ENCODE data around the gene HRH4.

The HRH4 gene

GRCh38 chr18:24515721-24516120 is 55.3 kb downstream of the HRH4 start:
- no peak for DNase-seq

DNA sequence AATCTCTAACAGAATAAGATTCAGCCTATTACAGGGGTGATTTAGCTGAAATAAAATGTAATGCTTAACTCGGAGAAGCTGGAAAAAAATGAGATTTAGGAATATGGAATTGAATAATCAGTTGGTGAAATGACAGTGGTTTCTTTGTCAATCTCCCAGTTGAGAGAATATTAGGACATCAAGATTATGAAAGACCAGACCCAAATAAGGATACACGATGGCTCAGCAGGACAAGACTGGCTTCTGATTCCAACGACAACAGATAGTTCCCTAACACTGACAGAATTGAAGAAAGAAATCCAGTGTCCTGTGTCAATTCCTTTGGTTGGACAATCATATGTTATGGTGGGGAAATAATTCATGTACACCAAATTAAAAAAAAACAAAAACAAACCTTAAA is 55.8 kb downstream of the HRH4 start:
- no peak for DNase-seq

GRCh38 chr18:24517554-24517953 is 57.1 kb downstream of the HRH4 start:
- no peak for DNase-seq

GRCh38 chr18:24518596-24518995 is 58.2 kb downstream of the HRH4 start:
- DNase-seq: no peak
